ENCODE measurements around the gene WDR18. TPM values are rescaled to one million over a fixed set of nuclear protein-coding genes. Genes with fewer than 3 reads are reported as not detected.

The WDR18 gene
- total and polyA plus RNA-seq, 2 donors (not counting 1 experiment from before 2014, with no cell fraction given), result 10.0 to 42.3 TPM

DNA sequence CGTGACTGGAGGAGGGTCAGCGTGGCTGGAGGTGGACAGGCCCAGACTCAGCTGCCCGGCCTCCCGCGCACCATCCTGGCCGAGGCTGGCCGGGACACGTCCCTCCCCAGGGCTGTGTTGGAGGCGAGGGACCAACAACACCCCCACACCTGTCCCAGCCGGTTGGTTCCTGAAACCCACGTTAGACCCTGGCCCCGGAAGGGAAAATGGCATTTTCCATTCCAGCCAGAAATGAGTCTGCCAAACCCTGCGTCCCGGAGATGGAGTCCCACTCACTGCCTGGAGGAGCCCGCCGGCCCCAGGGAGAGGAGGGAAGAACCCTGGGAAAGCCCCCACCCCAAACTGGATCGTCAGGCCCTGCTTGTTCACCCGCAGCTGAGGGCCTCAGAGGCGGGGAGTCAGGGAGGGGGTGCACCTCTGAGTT is 4.8 kb upstream of the WDR18 start:
- no peak overlapping the region for H3K4me2 ChIP-seq (ENCODE audit: extremely low read depth, insufficient read depth, low read length)
- H4K20me1 ChIP-seq (ENCODE audit: control insufficient read depth, extremely low read depth, insufficient read depth, low read length), result no peaks in the 10 kb centered on the region
- H3K4me1 ChIP-seq (ENCODE audit: control insufficient read depth, extremely low read depth, insufficient read depth, low read length), result peaks cover 13% of the 10 kb centered on the region
- peaks cover under 1% of the 10 kb centered on the region for H3K79me2 ChIP-seq (ENCODE audit: control insufficient read depth, insufficient read depth, low read length)
- H3K27ac ChIP-seq (ENCODE audit: insufficient read depth, low read length), result no peak overlapping the region
- no peaks in the 10 kb centered on the region for H3K27me3 ChIP-seq (ENCODE audit: control insufficient read depth, insufficient read depth, low read length)
- H3K4me3 ChIP-seq (replicated peaks in 1 of 4; ENCODE audit: control extremely low read depth in 1 of 4, insufficient read depth in 1 of 4, low read depth in 3 of 4, low read length in 4 of 4), result no peak overlapping the region
- no peaks in the 10 kb centered on the region for H3K9me3 ChIP-seq (ENCODE audit: control insufficient read depth, insufficient read depth, low read depth, low read length)
- no peaks in the 10 kb centered on the region for H3K36me3 ChIP-seq (ENCODE audit: control insufficient read depth, insufficient read depth, low read length)
- TF ChIP-seq, protein P1, sequence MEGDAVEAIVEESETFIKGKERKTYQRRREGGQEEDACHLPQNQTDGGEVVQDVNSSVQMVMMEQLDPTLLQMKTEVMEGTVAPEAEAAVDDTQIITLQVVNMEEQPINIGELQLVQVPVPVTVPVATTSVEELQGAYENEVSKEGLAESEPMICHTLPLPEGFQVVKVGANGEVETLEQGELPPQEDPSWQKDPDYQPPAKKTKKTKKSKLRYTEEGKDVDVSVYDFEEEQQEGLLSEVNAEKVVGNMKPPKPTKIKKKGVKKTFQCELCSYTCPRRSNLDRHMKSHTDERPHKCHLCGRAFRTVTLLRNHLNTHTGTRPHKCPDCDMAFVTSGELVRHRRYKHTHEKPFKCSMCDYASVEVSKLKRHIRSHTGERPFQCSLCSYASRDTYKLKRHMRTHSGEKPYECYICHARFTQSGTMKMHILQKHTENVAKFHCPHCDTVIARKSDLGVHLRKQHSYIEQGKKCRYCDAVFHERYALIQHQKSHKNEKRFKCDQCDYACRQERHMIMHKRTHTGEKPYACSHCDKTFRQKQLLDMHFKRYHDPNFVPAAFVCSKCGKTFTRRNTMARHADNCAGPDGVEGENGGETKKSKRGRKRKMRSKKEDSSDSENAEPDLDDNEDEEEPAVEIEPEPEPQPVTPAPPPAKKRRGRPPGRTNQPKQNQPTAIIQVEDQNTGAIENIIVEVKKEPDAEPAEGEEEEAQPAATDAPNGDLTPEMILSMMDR (conservative IDR thresholded peaks at IDR 0.05 in 1 of 2, IDR thresholded peaks at IDR 0.05 in 1 of 2; ENCODE audit: low read depth in 1 of 2, low read length in 2 of 2), result no peak
- no peak for TF ChIP-seq EZH2 (IDR thresholded peaks at IDR 0.05; ENCODE audit: low read length, missing control alignments)
- H3K9ac ChIP-seq (ENCODE audit: insufficient read depth, low read length), result no peak overlapping the region
- H2AFZ ChIP-seq (ENCODE audit: low read length), result no peak overlapping the region
- no peak for DNase-seq (ENCODE audit: low read depth in 2 of 2)

- no peak overlapping the region for H2AFZ ChIP-seq (ENCODE audit: low read length)
- no peak overlapping the region for H3K27ac ChIP-seq (ENCODE audit: insufficient read depth, low read length)
- H3K4me2 ChIP-seq (ENCODE audit: extremely low read depth, insufficient read depth, low read length), result peak overlapping the region; percentile 15
- H4K20me1 ChIP-seq (ENCODE audit: control insufficient read depth, extremely low read depth, insufficient read depth, low read length), result no peaks in the 10 kb centered on the region
- H3K4me3 ChIP-seq (replicated peaks in 1 of 4; ENCODE audit: control extremely low read depth in 1 of 4, insufficient read depth in 1 of 4, low read depth in 3 of 4, low read length in 4 of 4), result no peak overlapping the region
- no peaks in the 10 kb centered on the region for H3K27me3 ChIP-seq (ENCODE audit: control insufficient read depth, insufficient read depth, low read length)
- DNase-seq (ENCODE audit: low read depth in 2 of 2), result no peak
- H3K79me2 ChIP-seq (ENCODE audit: control insufficient read depth, insufficient read depth, low read length), result peaks cover 7% of the 10 kb centered on the region
- H3K4me1 ChIP-seq (ENCODE audit: control insufficient read depth, extremely low read depth, insufficient read depth, low read length), result peaks cover 16% of the 10 kb centered on the region
- no peak for TF ChIP-seq EZH2 (IDR thresholded peaks at IDR 0.05; ENCODE audit: low read length, missing control alignments)
- TF ChIP-seq, protein P1 (conservative IDR thresholded peaks at IDR 0.05 in 1 of 2, IDR thresholded peaks at IDR 0.05 in 1 of 2; ENCODE audit: low read depth in 1 of 2, low read length in 2 of 2), result no peak
- H3K9me3 ChIP-seq (ENCODE audit: control insufficient read depth, insufficient read depth, low read depth, low read length), result no peaks in the 10 kb centered on the region
- H3K36me3 ChIP-seq (ENCODE audit: control insufficient read depth, insufficient read depth, low read length), result no peaks in the 10 kb centered on the region
- H3K9ac ChIP-seq (ENCODE audit: insufficient read depth, low read length), result peak overlapping the region; percentile 8
Measured at GRCh38 chr19:980133-980998, 3.8 kb upstream of the WDR18 start.

GRCh38 chr19:982567-983170 is 1.5 kb upstream of the WDR18 start:
- Histone ChIP-seq H3K9ac (ENCODE audit: insufficient read depth, low read length) (no peak overlapping the region), H3K4me1 (ENCODE audit: control insufficient read depth, extremely low read depth, insufficient read depth, low read length) (peaks cover 16% of the 10 kb centered on the region), H3K79me2 (ENCODE audit: control insufficient read depth, insufficient read depth, low read length) (peaks cover 10% of the 10 kb centered on the region), H3K27me3 (ENCODE audit: control insufficient read depth, insufficient read depth, low read length) (no peaks in the 10 kb centered on the region), H3K4me3 (replicated peaks in 1 of 4; ENCODE audit: control extremely low read depth in 1 of 4, insufficient read depth in 1 of 4, low read depth in 3 of 4, low read length in 4 of 4) (peak overlapping the region in 1 of 4 experiments; percentile 52), H3K4me2 (ENCODE audit: extremely low read depth, insufficient read depth, low read length) (peak overlapping the region; percentile 71), H2AFZ (ENCODE audit: low read length) (no peak overlapping the region), H3K36me3 (ENCODE audit: control insufficient read depth, insufficient read depth, low read length) (peaks cover 3% of the 10 kb centered on the region), H3K9me3 (ENCODE audit: control insufficient read depth, insufficient read depth, low read depth, low read length) (no peaks in the 10 kb centered on the region), H3K27ac (ENCODE audit: insufficient read depth, low read length) (no peak overlapping the region), H4K20me1 (ENCODE audit: control insufficient read depth, extremely low read depth, insufficient read depth, low read length) (no peaks in the 10 kb centered on the region)
- peak; percentile 29 to 42 for DNase-seq (ENCODE audit: low read depth in 2 of 2)
- TF ChIP-seq EZH2 (IDR thresholded peaks at IDR 0.05; ENCODE audit: low read length, missing control alignments), result no peak
- TF ChIP-seq, protein P1 (conservative IDR thresholded peaks at IDR 0.05 in 1 of 2, IDR thresholded peaks at IDR 0.05 in 1 of 2; ENCODE audit: low read depth in 1 of 2, low read length in 2 of 2), result peak; percentile 21 to 69

Measured in fibroblast of lung (primary cell).